ENCODE results near the gene ADCK1.

- TF ChIP-seq CTCF (IDR thresholded peaks at IDR 0.05 in 4 of 5, conservative IDR thresholded peaks at IDR 0.05 in 1 of 5) (peak in 1 of 5 experiments; percentile 14), POLR2A (IDR thresholded peaks at IDR 0.05) (peak; percentile 82 to 86)
Observed at GRCh38 chr14:77760381-77761204, 39.3 kb upstream of the ADCK1 start, which contains the start of gene SNW1.
